IMR-90 (cell line): ENCODE data around the gene ITPRID1. TPM values are rescaled to one million over a fixed set of nuclear protein-coding genes. Genes with fewer than 3 reads are reported as not detected.

Experiments used
- ATAC-seq: fragments of 200-7000 bp; cut with Tn5 transposase; 2 replicates; pipeline ENCODE4 v1.9.1; 2020; ENCODE audit warnings: low read depth, mild to moderate bottlenecking, moderate library complexity
- BruUV-seq: library from RNA; stranded (reverse); fragments of 400-500 nt; replicated peaks from 2 replicates; lab custom pipeline; 2021; lab: Mats Ljungman, UMichigan
- CTCF ChIA-PET: fragments of 300-600 bp; formaldehyde crosslinking; extraction: SDS; loops from one replicate; lab custom pipeline; 2021; ENCODE audit warnings: antibody characterized with exemption; lab: Yijun Ruan, JAX
- POLR2A ChIA-PET: fragments of 300-600 bp; sonication (Branson Sonifier 250); formaldehyde crosslinking; loops from one replicate; lab custom pipeline; 2022; ENCODE audit warnings: antibody characterized with exemption; ENCODE audit not compliant: unreplicated experiment; lab: Charles Lee
- DNase-seq: peaks from one replicate; pipeline ENCODE4 v3.0.0; 2013
- H2AFZ ChIP-seq: replicated peaks from 2 replicates; pipeline ENCODE3; 2013; ENCODE audit warnings: low read length, mild to moderate bottlenecking; ENCODE audit not compliant: poor library complexity
- H2AK5ac ChIP-seq: 2 replicates; pipeline ENCODE4 v1.6.1; 2013; ENCODE audit warnings: low read depth, low read length, inconsistent platforms
- H2AK9ac ChIP-seq: replicated peaks from 2 replicates; pipeline ENCODE3; 2013; ENCODE audit warnings: mild to moderate bottlenecking, low read depth, low read length, moderate library complexity; ENCODE audit not compliant: poor library complexity
- H2BK120ac ChIP-seq: 2 replicates; pipeline ENCODE4 v1.6.1; 2013; ENCODE audit warnings: low read depth, low read length, inconsistent platforms
- H2BK15ac ChIP-seq: 3 replicates; pipeline ENCODE4 v1.6.1; 2013; ENCODE audit warnings: low read depth, low read length, inconsistent platforms
- H2BK20ac ChIP-seq: 2 replicates; pipeline ENCODE4 v1.6.1; 2013; ENCODE audit warnings: low read depth, mild to moderate bottlenecking, inconsistent platforms, low read length, moderate library complexity
- H2BK5ac ChIP-seq: 2 replicates; pipeline ENCODE4 v1.6.1; 2013; ENCODE audit warnings: mild to moderate bottlenecking, low read depth, low read length, inconsistent platforms; ENCODE audit not compliant: poor library complexity, severe bottlenecking
- H3K14ac ChIP-seq: replicated peaks from 2 replicates; pipeline ENCODE4 v1.6.1; 2013; ENCODE audit warnings: low read depth, low read length, inconsistent platforms
- H3K18ac ChIP-seq: 2 replicates; pipeline ENCODE4 v1.6.1; 2013; ENCODE audit warnings: low read depth, low read length, control low read depth
- H3K23ac ChIP-seq: 2 replicates; pipeline ENCODE4 v1.6.1; 2013; ENCODE audit warnings: low read depth, low read length, inconsistent platforms
- H3K27ac ChIP-seq: 2 replicates; pipeline ENCODE4 v1.5.1; 2013; ENCODE audit warnings: mild to moderate bottlenecking, control low read depth, low read length; ENCODE audit not compliant: insufficient read depth
- H3K27me3 ChIP-seq: 2 replicates; pipeline ENCODE4 v1.6.1; 2013; ENCODE audit warnings: low read length; ENCODE audit not compliant: control insufficient read depth, insufficient read depth
- H3K36me3 ChIP-seq: 2 replicates; pipeline ENCODE4 v1.6.1; 2013; ENCODE audit warnings: low read length, mixed read lengths; ENCODE audit not compliant: control insufficient read depth, insufficient read depth
- H3K4ac ChIP-seq: 2 replicates; pipeline ENCODE4 v1.6.1; 2013; ENCODE audit warnings: low read depth, low read length, inconsistent platforms
- H3K4me1 ChIP-seq: 2 replicates; pipeline ENCODE4 v1.6.1; 2013; ENCODE audit warnings: low read length, mixed read lengths; ENCODE audit not compliant: control insufficient read depth, insufficient read depth
- H3K4me2 ChIP-seq: 2 replicates; pipeline ENCODE4 v1.6.1; 2013; ENCODE audit warnings: low read depth, mild to moderate bottlenecking, control low read depth, low read length, moderate library complexity
- H3K4me3 ChIP-seq: 2 replicates; pipeline ENCODE4 v1.5.1; 2013; ENCODE audit warnings: low read depth, mild to moderate bottlenecking, control low read depth, low read length, moderate library complexity; ENCODE audit not compliant: insufficient read depth
- H3K56ac ChIP-seq: 2 replicates; pipeline ENCODE4 v1.6.1; 2013; ENCODE audit warnings: low read length, inconsistent platforms; ENCODE audit not compliant: insufficient read depth; ENCODE audit errors: extremely low read depth
- H3K79me1 ChIP-seq, 2 experiments: 2 replicates each; pipeline ENCODE4 v1.6.1; 2013; ENCODE audit warnings: low read length in 2 of 2, inconsistent platforms in 1 of 2, low read depth in 1 of 2
- H3K9ac ChIP-seq: 2 replicates; pipeline ENCODE4 v1.6.1; 2013; ENCODE audit warnings: low read depth, low read length, control low read depth
- H3K9me1 ChIP-seq: 2 replicates; pipeline ENCODE4 v1.6.1; 2013; ENCODE audit warnings: low read length, inconsistent platforms; ENCODE audit not compliant: insufficient read depth
- H3K9me3 ChIP-seq: 2 replicates; pipeline ENCODE4 v1.6.1; 2013; ENCODE audit warnings: low read length; ENCODE audit not compliant: control insufficient read depth, insufficient read depth
- H4K20me1 ChIP-seq: 2 replicates; pipeline ENCODE4 v1.6.1; 2013; ENCODE audit warnings: low read length, inconsistent platforms; ENCODE audit not compliant: insufficient read depth
- H4K5ac ChIP-seq: 2 replicates; pipeline ENCODE4 v1.6.1; 2013; ENCODE audit warnings: mild to moderate bottlenecking, low read depth, low read length, control low read depth
- H4K8ac ChIP-seq, 2 experiments: 2 replicates each; pipeline ENCODE4 v1.6.1; 2013; ENCODE audit warnings: low read depth in 2 of 2, low read length in 2 of 2, control low read depth in 1 of 2, inconsistent platforms in 1 of 2
- H4K91ac ChIP-seq: 2 replicates; pipeline ENCODE4 v1.6.1; 2013; ENCODE audit warnings: low read depth, low read length, inconsistent platforms; ENCODE audit not compliant: insufficient read depth
- CEBPB ChIP-seq: IDR thresholded peaks from 2 replicates; pipeline ENCODE4 v1.6.1; 2012; ENCODE audit warnings: low read depth, low read length, improper control_type of control experiment
- CHD1 ChIP-seq: IDR thresholded peaks from 2 replicates; pipeline ENCODE4 v1.6.1; 2012; ENCODE audit warnings: low read depth, low read length, improper control_type of control experiment
- CTCF ChIP-seq: conservative IDR thresholded peaks from 2 replicates; pipeline ENCODE4 v1.5.1; 2012; ENCODE audit warnings: mild to moderate bottlenecking, low read depth, low read length, improper control_type of control experiment
- ELK1 ChIP-seq: fragments of 150-350 bp; IDR thresholded peaks from 2 replicates; pipeline ENCODE4 v1.6.1; 2016; ENCODE audit warnings: low read depth, mild to moderate bottlenecking, low read length, moderate library complexity, borderline replicate concordance
- MAFK ChIP-seq: IDR thresholded peaks from 2 replicates; pipeline ENCODE4 v1.6.1; 2012; ENCODE audit warnings: low read depth, low read length, improper control_type of control experiment
- MAZ ChIP-seq: IDR thresholded peaks from 2 replicates; pipeline ENCODE4 v1.6.1; 2012; ENCODE audit warnings: low read depth, mild to moderate bottlenecking, low read length, improper control_type of control experiment, moderate library complexity, borderline replicate concordance
- RAD21 ChIP-seq: IDR thresholded peaks from 2 replicates; pipeline ENCODE4 v1.6.1; 2012; ENCODE audit warnings: low read length, improper control_type of control experiment
- RCOR1 ChIP-seq: IDR thresholded peaks from 2 replicates; pipeline ENCODE4 v1.6.1; 2012; ENCODE audit warnings: mild to moderate bottlenecking, low read length, improper control_type of control experiment; ENCODE audit not compliant: insufficient replicate concordance
- WGBS, 2 experiments: methylation state at CpG; one replicate each; pipeline versions ENCODE4 v1.1.5 to v1.1.7; 2013; ENCODE audit warnings: missing lambda C conversion rate in 2 of 2; ENCODE audit not compliant: insufficient read length in 1 of 2; ENCODE audit errors: extremely low coverage in 2 of 2; 5-methylcytosine and 5-hydroxymethylcytosine counted together
- dilution Hi-C: fragments of 300-500 bp; cut with HindIII; formaldehyde crosslinking; loops from one replicate; pipeline ENCODE4 v1.14.3; 2018; ENCODE audit warnings: low sequenced_read_pairs; ENCODE audit not compliant: unreplicated experiment
- in situ Hi-C: fragments of 300-500 bp; cut with MboI; formaldehyde crosslinking; loops from 3 replicates; pipeline ENCODE4 v1.14.3; 2019; ENCODE audit warnings: low sequenced_read_pairs, inconsistent platforms, mixed read lengths
- intact Hi-C: fragments of 100-400 bp; cut with micrococcal nuclease; formaldehyde crosslinking; loops from 2 replicates; pipeline ENCODE4 v1.10.0; 2022
- polyA plus RNA-seq, 3 experiments: library from polyadenylated mRNA; depleted of rRNA; stranded (reverse); fragments of >200 nt; gene quantifications; 2 replicates each; pipeline ENCODE4 v1.2.3, GENCODE V29; 2012; ENCODE audit warnings: low replicate concordance in 1 of 3
- total RNA-seq: library from RNA; depleted of rRNA; stranded (reverse); fragments of >200 nt; gene quantifications from 2 replicates; pipeline ENCODE4 v1.2.3, GENCODE V29; 2012

Gene ITPRID1
- total and polyA plus RNA-seq, 2 of the 4 experiments (the other 2 are of a cell fraction), result not detected

DNA sequence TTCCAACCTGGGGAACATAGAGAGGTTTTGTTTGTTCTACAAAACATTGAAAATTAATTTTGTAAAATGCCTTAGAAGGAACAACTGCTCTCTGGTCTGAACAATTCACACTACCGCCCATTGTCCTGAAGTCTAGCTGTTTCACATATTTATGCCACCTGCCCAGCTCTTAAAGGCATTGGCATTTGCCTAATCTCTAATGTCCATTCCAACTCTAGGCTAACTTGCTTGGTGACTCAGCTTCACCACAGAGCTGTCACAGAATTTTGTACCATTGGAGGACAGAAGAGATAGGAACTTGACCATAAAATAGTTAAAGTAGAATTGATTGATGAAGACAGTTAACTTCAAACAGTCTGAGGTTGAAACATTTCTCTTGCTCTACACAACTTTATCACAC, 119.6 kb downstream of the ITPRID1 start:
- Histone ChIP-seq H4K5ac (no peak overlapping the region), H3K9ac (no peak overlapping the region), H3K27me3 (no peaks in the 10 kb centered on the region), H3K4me1 (no peaks in the 10 kb centered on the region), H3K9me3 (no peaks in the 10 kb centered on the region), H3K79me1 (no peaks in the 10 kb centered on the region), H3K23ac (no peak overlapping the region), H2BK15ac (no peak overlapping the region), H2AK5ac (no peak overlapping the region), H4K8ac (no peak overlapping the region), H3K18ac (no peak overlapping the region), H2BK120ac (no peak overlapping the region), H3K14ac (no peak overlapping the region), H3K9me1 (no peaks in the 10 kb centered on the region), H3K4ac (no peak overlapping the region), H2BK20ac (no peak overlapping the region), H2BK5ac (no peak overlapping the region), H3K27ac (no peak overlapping the region), H3K36me3 (no peaks in the 10 kb centered on the region), H2AFZ (no peak overlapping the region), H4K91ac (no peak overlapping the region), H3K4me3 (no peak overlapping the region), H3K56ac (no peak overlapping the region), H2AK9ac (no peak overlapping the region), H3K4me2 (no peak overlapping the region), H4K20me1 (no peaks in the 10 kb centered on the region)
- POLR2A ChIA-PET, result no interaction called here
- no CpG with 5 or more reads among the region's 1 CpG for WGBS, 2 experiments
- CTCF ChIA-PET, result interaction anchor here (0.7 to 1.0 kb wide), 2 partner anchors 11 to 499 kb away, joined by 3 to 4 read pairs; no protein-coding TSS in a partner anchor
- dilution Hi-C loops (no loop called here), intact Hi-C loops (loop anchor here (10.0 kb wide), 1 partner anchor 829 kb away; no protein-coding TSS in a partner anchor), in situ Hi-C loops (no loop called here)
- BruUV-seq, result no TSS peak
- DNase-seq (no peak), ATAC-seq (no peak)
- TF ChIP-seq RAD21, result no peak
- TF ChIP-seq CEBPB, result no peak
- TF ChIP-seq CTCF, result no peak
- TF ChIP-seq MAZ, result no peak
- no peak for TF ChIP-seq ELK1
- TF ChIP-seq CHD1, result no peak
- no peak for TF ChIP-seq RCOR1
- no peak for TF ChIP-seq MAFK
